ENCODE data around the gene C5orf58.
A peak's percentile ranks its signal among the peaks of the same experiment; 100 is the strongest.

The C5orf58 gene

GRCh38 chr5:170286386-170286925 is 53.7 kb downstream of the C5orf58 start:
- DNase-seq = no peak

GRCh38 chr5:170287532-170287931 is 54.7 kb downstream of the C5orf58 start:
- no peak for DNase-seq

GRCh38 chr5:170288151-170288550 is 55.4 kb downstream of the C5orf58 start:
- DNase-seq = no peak

GRCh38 chr5:170288551-170288950 is 55.8 kb downstream of the C5orf58 start:
- no peak for DNase-seq

- no peak for DNase-seq
Measured at GRCh38 chr5:170289121-170289520, 56.3 kb downstream of the C5orf58 start.

GRCh38 chr5:170289764-170290163 is 57.0 kb downstream of the C5orf58 start:
- DNase-seq = no peak

- DNase-seq = no peak
Measured at GRCh38 chr5:170290498-170290897, 57.7 kb downstream of the C5orf58 start.

GRCh38 chr5:170292179-170293104 is 59.7 kb downstream of the C5orf58 start:
- no peak for DNase-seq

GRCh38 chr5:170293273-170293672 is 60.5 kb downstream of the C5orf58 start:
- DNase-seq = peak; percentile 76

- DNase-seq = no peak
Measured at GRCh38 chr5:170294057-170294456, 61.3 kb downstream of the C5orf58 start.

- no peak for DNase-seq
Measured at GRCh38 chr5:170294556-170294955, 61.8 kb downstream of the C5orf58 start.

Measured in CD4-positive, alpha-beta T cell treated with Interleukin-12 subunit alpha and Interleukin-12 subunit beta, for 1 hour (primary cell).